HG02642 (cell line): ENCODE measurements around the gene PTPRE.

Experiments
- ATAC-seq: cut with Tn5 transposase; IDR thresholded peaks from one replicate; pipeline ENCODE4 v1.9.1; 2021; ENCODE audit warnings: mild to moderate bottlenecking; ENCODE audit not compliant: unreplicated experiment, poor library complexity

PTPRE gene

DNA sequence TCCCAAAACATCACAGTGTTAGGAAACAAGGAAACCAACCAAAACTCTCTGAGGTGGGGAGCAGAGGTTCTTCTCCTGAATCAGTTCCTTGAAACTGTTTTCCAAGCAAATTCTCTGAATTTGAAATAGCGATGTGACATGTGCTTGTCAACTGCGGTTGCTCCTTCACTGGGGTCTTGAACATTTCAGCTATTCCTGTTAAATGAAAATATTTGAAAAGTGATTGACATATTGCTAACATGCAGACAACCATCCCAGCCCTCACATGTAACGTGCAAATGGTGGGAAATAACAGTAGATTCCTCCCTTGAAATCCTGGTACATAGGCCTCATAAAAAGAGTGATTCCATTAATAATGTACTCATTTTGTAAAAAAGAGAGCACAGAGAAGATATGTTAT is 203.4 kb downstream of the PTPRE start:
- no peak for ATAC-seq

GRCh38 chr10:128111696-128112095 is 204.8 kb downstream of the PTPRE start:
- no peak for ATAC-seq

GRCh38 chr10:128113026-128113425 is 206.1 kb downstream of the PTPRE start:
- ATAC-seq, result no peak

DNA sequence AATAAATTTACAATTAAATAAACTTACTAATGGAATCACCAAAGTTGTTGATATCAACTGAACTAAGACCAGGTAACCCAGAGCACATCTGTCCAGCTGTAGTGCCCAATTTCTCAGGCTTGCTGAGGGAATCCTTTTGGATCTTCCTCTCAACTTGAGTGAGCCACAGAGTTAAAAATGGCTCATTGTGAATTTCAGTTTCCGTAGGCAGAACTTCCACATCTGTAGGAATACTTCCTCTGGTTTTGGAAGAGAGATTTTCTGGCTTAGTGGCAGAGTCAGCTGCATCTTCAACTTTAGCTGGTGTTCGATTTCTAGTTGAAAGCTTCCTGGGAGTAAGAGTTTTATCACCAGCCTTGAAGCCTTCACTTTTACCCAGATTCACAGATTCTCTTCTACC is 208.0 kb downstream of the PTPRE start:
- no peak for ATAC-seq

DNA sequence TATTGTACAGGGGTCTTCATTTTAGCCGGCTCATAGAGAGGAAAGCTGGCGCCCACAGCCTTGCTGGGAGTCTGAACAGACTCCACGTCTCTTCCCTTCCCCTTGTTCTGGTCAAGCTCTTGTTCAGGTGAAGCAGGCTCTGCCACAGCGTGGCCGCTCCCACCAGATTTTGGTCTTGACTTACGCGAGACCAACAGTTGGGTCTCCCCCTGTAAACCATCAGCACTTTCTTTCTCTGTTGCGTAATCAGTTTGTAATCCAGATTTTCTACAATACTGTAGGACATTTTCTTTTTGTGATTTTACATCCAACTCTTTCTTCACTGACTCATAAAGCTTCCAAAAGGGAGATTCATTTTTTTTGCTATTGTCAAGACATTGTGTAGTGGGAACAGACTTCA is 208.5 kb downstream of the PTPRE start:
- no peak for ATAC-seq

DNA sequence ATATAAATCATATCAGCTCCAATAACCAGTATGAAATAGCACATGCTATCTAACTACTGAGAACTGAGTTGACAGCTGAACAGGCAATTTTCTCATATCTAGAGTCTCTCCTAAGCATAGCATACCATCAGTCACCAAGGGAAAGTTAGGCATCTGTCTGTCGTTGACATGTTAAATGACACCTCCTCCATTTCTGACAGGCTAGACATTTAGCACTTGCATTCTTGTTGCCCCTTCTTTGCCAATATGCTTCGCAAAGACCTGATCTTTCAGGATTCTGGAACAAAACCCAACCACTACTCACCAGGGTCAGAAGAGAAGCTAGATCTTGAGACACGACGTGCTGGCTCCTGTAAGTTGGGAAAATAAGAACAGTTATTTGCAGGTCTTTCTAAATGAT is 209.3 kb downstream of the PTPRE start:
- no peak for ATAC-seq

DNA sequence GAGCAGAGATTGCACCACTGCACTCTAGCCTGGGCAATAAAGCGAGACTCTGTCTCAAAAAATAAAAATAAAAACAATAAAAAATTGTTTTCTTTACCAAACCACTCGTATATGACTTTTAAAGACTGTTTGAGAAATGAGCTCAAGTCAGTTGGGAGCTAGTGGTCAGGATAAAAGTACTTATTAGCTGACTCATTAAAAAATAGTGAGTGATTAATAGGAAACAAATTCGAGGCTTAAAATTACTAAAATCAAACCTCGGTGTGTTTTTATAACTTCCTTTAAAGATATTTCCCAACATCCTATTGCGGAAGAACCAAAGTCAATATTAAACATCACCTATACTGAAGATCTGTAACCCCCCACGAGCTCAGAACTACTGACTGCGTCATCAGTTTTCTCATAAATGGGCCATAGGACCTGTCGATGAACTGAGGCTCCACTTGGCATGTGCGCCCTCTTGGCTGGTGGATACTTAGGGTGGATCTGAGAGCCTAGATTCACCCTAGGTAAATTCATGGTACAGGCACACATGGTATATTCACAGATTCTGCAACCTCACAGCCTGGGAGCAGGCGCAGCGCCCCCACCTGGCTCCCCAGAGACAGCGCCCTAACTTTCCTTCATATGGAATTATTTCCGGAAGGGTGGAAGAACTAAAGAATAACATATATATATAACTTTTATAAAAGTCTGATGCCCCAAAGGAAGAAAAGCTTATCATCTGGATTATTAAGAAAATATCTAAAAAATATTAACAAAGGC is 210.1 kb downstream of the PTPRE start:
- ATAC-seq, result no peak

DNA sequence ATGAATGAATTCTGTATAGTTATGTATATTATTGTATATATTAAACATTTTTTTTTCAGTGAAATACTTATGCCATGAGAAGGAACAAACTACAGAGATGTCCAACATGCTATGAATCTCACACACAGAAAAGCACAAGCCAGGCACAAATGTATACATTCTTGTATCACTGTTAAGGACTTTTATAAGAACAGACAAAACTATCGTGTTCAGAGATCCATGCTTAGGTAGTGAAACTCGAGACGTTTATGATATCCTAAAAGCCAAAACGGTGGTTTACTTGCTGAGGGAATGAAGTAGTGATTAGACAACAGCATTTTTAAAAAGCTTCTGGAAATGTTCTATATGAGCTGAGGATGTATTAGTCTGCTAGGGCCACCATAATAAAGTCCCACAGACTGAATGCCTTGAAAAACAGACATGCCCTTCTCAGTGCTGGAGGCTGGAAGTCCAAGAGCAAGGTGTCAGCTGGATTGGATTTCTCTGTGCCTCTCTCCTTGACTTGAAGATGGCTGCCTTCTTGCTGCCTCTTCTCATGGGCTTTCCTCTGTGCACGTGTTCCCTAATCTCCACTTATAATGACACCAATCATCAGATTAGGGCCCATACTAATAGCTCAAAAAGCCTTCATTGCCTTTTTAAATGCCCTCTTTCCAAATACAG is 215.0 kb downstream of the PTPRE start:
- ATAC-seq, result no peak

- ATAC-seq, result no peak
Observed at GRCh38 chr10:128122931-128123330, 216.0 kb downstream of the PTPRE start.

- ATAC-seq, result no peak
Observed at GRCh38 chr10:128123846-128124245, 216.9 kb downstream of the PTPRE start.

- no peak for ATAC-seq
Observed at GRCh38 chr10:128124813-128125403, 218.0 kb downstream of the PTPRE start.

DNA sequence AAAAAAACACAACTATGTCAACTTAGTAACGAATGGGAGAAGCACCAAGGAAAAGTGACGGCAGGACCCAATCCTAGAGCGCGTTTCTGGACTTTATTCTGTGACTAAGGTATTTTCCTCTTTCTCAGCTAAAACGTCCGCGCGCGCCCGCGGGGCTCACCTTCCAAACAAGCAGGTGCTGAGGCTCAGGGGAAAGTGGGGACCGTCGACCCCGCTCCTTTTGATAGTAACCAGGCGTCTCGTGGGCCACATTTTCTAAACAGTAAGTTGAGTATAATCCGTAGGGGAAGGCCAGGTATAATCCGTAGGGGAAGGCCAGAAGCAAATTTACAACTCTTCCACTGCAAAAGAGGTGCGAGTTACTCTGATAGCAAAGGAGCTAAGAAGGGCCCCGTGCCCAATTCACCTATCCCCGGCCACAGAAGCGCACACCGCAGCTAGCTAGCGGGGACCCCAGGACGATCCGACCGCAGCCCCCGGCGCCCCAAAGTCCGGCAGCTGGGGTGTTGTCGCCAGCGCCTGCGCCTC is 218.6 kb downstream of the PTPRE start:
- ATAC-seq, result no peak

DNA sequence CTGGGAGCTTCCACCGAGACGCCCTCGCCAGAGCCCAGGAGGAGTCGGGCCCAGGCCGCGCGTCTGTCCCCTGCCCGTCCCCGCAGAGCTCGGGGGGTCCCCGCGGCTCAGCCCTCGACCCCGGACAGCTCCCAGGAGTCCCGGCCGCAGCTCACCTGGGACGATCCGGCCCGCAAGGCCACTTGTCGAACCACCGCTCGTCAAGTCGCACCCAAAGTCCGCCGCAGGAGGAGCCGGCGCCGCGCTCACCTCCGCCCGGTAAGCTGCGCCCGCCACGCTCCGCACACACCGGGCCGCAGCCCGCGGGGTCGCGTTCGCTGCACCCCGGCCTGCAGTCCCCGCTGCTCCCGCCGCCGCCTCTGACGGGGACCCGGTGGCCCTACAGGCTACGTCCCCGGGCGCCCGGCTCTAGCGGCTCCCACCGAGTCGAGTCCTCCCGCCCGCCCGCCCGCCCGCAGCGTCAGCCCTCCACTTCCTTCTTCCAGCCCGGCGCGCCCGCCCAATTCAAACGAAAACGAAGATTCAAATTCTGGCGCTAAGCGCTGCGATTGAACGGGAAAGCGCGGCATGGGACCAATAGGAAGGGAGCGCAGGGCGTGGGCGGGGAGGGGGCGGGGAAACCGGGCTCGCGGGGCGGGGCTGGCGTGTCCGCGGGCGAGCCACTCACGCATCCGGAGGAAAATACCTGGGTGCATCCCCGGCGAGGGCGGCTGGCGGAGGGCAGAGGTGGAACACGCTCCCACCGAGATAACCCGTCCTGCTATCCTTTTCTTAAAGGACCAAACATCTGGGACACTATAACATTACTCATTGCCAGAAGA is 219.3 kb downstream of the PTPRE start, which contains the start of gene MKI67:
MKI67 (minus strand) TSS at position 480 of the 821 bp plus-strand sequence. CDS start 756 bp downstream, outside the sequence.
- ATAC-seq, result peak; percentile 88

DNA sequence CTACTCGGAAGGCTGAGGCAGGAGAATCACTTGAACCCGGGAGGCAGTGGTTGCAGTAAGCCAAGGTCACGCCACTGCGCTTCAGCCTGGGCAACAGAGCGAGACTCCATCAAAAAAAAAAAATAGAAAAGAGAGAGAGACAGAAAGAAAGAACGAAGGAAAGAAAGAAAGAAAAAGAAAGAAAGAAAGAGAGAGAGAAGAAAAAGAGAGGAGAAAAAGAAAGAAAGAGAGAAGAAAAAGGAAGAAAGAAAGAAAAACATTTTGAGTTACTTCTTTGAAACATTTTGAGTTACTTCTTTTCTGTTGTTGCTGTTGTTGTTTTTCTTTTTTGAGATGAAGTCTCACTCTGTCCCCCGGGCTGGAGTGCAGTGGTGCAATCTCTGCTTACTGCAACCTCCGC is 221.7 kb downstream of the PTPRE start:
- no peak for ATAC-seq

DNA sequence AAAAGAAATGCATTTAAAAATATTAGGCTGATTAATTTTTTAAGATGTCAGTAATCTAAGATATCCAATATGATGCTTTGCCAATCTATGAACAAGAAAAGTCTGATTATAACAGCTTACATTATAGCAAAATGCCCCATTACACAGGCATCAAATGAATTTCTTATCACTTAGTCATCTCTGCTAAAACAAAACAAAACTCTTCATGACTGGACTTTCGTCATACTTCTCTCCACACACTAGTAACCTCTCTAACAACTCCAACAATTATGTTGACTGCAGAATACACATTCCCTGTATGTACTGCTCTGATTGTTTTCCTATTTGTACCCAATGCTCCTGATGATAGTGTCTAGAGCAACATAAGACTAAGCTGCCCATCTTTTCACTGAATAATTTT is 223.1 kb downstream of the PTPRE start:
- no peak for ATAC-seq
